Measurements from ENCODE around the gene ETHE1. TPM values are rescaled to one million over a fixed set of nuclear protein-coding genes. Genes with fewer than 3 reads are reported as not detected.

ETHE1 gene
- total RNA-seq, 2 donors from 2014 or later, result 13.0 to 15.2 TPM

GRCh38 chr19:43482193-43482592, 44.8 kb downstream of the ETHE1 start:
- H3K27me3 ChIP-seq (ENCODE audit: control insufficient read depth, insufficient read depth, low read length, poor library complexity, severe bottlenecking), result no peaks in the 10 kb centered on the region
- H3K27ac Mint-ChIP-seq, result peak overlapping the region; percentile 17
- no peak for DNase-seq
- no peaks in the 10 kb centered on the region for H3K36me3 ChIP-seq (ENCODE audit: control insufficient read depth, insufficient read depth, low read length)
- no peaks in the 10 kb centered on the region for H3K9me3 ChIP-seq (ENCODE audit: control insufficient read depth, low read length)
- H3K4me1 ChIP-seq (ENCODE audit: control insufficient read depth, insufficient read depth, low read length), result no peaks in the 10 kb centered on the region
- no peak overlapping the region for H3K27ac ChIP-seq (ENCODE audit: low read depth, low read length)
- 82 to 85% methylated on average over 3 to 4 of the region's 4 CpGs for WGBS, 2 experiments (ENCODE audit: insufficient coverage in 1 of 2, insufficient read length in 1 of 2)
- H3K27me3 Mint-ChIP-seq (ENCODE audit: insufficient read depth), result no peaks in the 10 kb centered on the region
- no peak overlapping the region for H3K9ac ChIP-seq (ENCODE audit: extremely low read depth, low read length, poor library complexity, severe bottlenecking)
- no peak for TF ChIP-seq CTCF (conservative IDR thresholded peaks at IDR 0.05)
- H3K4me1 Mint-ChIP-seq, result peaks cover 5% of the 10 kb centered on the region
- no peaks in the 10 kb centered on the region for H3K9me3 Mint-ChIP-seq
- H3K4me3 Mint-ChIP-seq, result no peak overlapping the region
- H3K4me3 ChIP-seq (ENCODE audit: low read length), result no peak overlapping the region
- no peaks in the 10 kb centered on the region for H3K36me3 Mint-ChIP-seq (ENCODE audit: low read depth)

- Mint-ChIP-seq H3K9me3 (no peaks in the 10 kb centered on the region), H3K36me3 (ENCODE audit: low read depth) (no peaks in the 10 kb centered on the region), H3K4me1 (peaks cover 5% of the 10 kb centered on the region), H3K4me3 (no peak overlapping the region), H3K27ac (peak overlapping the region; percentile 17), H3K27me3 (ENCODE audit: insufficient read depth) (no peaks in the 10 kb centered on the region)
- no peaks in the 10 kb centered on the region for H3K4me1 ChIP-seq (ENCODE audit: control insufficient read depth, insufficient read depth, low read length)
- H3K9ac ChIP-seq (ENCODE audit: extremely low read depth, low read length, poor library complexity, severe bottlenecking), result no peak overlapping the region
- H3K4me3 ChIP-seq (ENCODE audit: low read length), result no peak overlapping the region
- DNase-seq, result no peak
- H3K9me3 ChIP-seq (ENCODE audit: control insufficient read depth, low read length), result no peaks in the 10 kb centered on the region
- H3K27ac ChIP-seq (ENCODE audit: low read depth, low read length), result no peak overlapping the region
- H3K36me3 ChIP-seq (ENCODE audit: control insufficient read depth, insufficient read depth, low read length), result no peaks in the 10 kb centered on the region
- no peak for TF ChIP-seq CTCF (conservative IDR thresholded peaks at IDR 0.05)
- WGBS, 2 experiments (ENCODE audit: insufficient coverage in 1 of 2, insufficient read length in 1 of 2), result 92 to 94% methylated on average over 3 to 6 of the region's 6 CpGs
- no peaks in the 10 kb centered on the region for H3K27me3 ChIP-seq (ENCODE audit: control insufficient read depth, insufficient read depth, low read length, poor library complexity, severe bottlenecking)
These were observed 45.3 kb downstream of the ETHE1 start for GRCh38 chr19:43481701-43482100.

GRCh38 chr19:43480574-43480973, 46.4 kb downstream of the ETHE1 start:
- H3K9ac ChIP-seq (ENCODE audit: extremely low read depth, low read length, poor library complexity, severe bottlenecking), result no peak overlapping the region
- H3K9me3 ChIP-seq (ENCODE audit: control insufficient read depth, low read length), result no peaks in the 10 kb centered on the region
- Mint-ChIP-seq H3K9me3 (no peaks in the 10 kb centered on the region), H3K4me1 (peaks cover 5% of the 10 kb centered on the region), H3K27me3 (ENCODE audit: insufficient read depth) (peaks cover under 1% of the 10 kb centered on the region), H3K27ac (no peak overlapping the region), H3K36me3 (ENCODE audit: low read depth) (no peaks in the 10 kb centered on the region), H3K4me3 (no peak overlapping the region)
- no peaks in the 10 kb centered on the region for H3K36me3 ChIP-seq (ENCODE audit: control insufficient read depth, insufficient read depth, low read length)
- no peak overlapping the region for H3K4me3 ChIP-seq (ENCODE audit: low read length)
- no peaks in the 10 kb centered on the region for H3K27me3 ChIP-seq (ENCODE audit: control insufficient read depth, insufficient read depth, low read length, poor library complexity, severe bottlenecking)
- TF ChIP-seq CTCF (conservative IDR thresholded peaks at IDR 0.05), result no peak
- DNase-seq, result no peak
- WGBS, 2 experiments (ENCODE audit: insufficient coverage in 1 of 2, insufficient read length in 1 of 2), result 87 to 96% methylated on average over 3 of the region's 3 CpGs
- no peak overlapping the region for H3K27ac ChIP-seq (ENCODE audit: low read depth, low read length)
- H3K4me1 ChIP-seq (ENCODE audit: control insufficient read depth, insufficient read depth, low read length), result no peaks in the 10 kb centered on the region

Measured in endodermal cell (in vitro differentiated cells).